NCI-H1417 treated with DMSO at 0.1 percent for 48 hours (cell line): ENCODE measurements around the gene MEX3C.

Experiments used
- DNase-seq: peaks from one replicate; lab custom pipeline; 2025; lab: John Stamatoyannopoulos, UW

Gene MEX3C

DNA sequence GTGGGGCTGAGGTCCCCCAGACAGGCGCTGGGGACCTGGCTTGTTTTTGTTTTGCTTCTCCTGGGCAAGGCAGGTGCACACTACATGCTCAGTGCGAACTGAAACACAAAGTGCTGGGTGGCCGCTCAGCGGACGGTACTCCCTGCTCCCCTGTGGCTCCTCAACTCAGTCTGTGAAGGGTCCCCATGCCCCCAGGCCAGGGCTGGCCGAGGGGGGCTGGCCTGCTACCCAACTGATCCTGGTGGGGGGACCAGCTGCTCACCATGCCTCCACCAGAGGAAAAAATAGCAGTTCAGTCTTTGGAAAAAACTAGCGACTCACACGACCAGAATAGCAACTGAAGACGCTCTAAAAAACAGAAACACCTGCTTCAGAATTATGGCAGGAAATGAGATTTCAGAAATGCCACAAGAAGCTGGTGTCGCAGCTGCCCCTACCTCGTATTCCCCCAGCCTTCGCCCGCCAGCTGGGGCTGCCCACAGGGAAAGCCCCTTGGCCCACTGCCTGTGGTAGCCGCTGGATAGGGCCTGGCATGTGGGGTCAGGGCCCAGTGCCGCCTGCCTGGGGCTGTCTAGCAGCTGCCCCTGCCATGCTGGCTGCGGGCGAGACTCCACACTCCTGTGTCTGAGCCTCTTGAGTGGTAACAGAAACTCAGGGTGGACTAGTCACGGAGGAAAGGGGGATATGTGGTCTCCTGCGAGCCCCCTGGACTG lies 43.7 kb downstream of the MEX3C start:
- DNase-seq = no peak

DNA sequence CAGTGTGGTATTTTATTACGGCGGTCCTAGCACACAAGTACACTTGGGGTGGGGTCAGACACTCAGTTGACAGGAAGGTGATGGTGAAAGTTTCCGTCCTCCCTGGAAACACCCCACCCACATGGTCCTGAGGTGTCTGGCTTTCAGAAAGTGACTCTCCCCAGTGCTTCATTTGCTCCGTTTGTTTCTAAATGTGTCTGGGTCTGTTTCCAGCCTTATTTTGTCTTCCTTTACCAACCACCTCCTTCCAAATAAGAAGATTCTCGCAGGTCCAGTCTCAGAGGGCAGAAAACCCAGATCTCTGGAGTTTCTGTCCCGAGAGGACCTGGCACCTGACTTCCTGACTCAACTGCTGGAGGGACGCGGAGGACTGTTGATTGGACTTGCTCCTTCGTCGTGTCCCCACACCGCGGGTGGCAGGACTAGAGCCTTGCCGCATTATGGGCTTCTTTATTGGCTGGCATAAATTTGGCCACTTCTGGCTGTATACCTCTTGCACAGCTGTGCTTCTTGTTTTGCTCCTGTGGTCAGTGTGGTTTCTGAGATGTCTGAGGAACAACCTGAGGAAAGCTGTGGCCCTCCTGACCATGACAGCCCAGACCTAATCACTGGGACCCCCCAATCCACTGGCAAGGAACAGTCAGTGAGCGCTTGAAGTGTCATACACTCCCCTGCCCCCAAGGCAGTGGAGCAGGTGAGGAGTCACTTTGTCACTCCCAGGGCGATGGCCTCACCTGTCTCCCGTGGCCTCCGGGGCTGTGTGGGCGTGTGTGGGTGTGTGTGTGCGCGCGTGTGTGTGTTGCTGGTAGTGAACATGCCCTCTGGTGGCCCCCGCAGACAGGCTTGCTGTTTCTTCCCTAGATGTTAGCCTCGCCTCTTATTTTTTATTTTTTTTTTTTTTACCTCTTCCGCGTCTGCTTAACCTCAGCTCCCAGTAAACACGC lies 45.6 kb downstream of the MEX3C start:
- DNase-seq = no peak

DNA sequence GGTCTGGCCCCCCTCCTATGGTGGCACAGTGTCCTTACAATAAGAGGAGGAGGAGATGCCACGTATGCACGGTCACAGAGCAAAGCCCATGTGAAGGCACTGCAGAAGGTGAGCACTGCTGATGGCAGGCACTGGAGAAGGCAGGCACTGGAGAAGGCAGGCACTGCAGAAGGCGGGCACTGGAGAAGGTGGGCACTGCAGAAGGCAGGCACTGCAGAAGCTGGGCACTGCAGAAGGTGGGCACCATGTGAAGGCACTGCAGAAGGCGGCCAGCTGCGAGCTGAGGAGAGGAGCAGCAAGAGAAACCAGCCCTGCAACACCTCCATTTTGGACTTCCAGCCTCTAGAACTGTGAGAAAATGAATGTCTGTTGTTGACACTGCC lies 46.3 kb downstream of the MEX3C start:
- no peak for DNase-seq

DNA sequence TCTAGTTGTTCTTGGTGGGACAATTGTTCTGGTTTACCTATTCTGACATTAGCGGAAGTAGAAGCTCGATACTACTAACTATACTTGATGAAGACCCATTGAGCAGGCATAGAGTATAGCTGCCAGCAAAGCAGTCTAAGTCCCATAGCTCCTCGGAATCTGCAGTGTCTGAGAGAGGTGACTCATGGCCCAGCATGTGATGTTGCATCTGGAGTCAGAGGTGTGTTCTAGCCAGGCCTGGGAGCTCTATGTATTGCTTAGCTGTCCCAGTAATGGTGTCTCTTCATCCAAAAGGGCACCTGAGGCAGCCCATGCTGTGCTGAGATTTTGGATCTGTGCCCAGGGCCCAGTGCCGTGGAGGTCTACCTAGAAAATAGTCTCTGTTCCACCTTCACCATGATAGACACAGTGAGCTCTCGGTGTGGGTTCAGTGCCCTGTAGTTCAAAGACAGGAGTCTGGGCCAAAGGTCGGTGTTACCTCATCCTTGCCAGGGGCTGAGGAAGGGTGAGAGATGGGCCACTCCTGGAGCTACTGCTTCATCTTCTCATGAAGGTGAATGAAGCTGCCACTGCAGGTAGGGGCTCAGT lies 47.3 kb downstream of the MEX3C start:
- no peak for DNase-seq

DNA sequence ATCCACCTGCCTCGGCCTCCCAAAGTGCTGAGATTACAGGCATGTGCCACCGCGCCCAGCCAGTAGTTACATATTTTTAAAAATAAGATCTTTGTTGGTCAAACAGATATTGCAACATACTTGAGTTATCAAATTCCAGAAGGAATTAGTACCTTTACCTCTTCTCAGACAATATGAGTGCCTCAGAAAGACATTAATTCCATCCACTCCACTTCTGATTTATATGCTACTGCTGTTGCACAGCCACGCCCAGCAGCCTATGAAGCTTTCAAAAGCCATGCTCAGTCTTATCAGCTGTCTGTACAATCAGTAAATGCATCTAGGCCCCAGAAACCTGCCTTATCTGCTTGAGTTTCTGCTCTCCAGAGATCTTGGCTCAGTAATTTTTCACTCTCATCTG lies 47.8 kb downstream of the MEX3C start:
- DNase-seq = no peak

DNA sequence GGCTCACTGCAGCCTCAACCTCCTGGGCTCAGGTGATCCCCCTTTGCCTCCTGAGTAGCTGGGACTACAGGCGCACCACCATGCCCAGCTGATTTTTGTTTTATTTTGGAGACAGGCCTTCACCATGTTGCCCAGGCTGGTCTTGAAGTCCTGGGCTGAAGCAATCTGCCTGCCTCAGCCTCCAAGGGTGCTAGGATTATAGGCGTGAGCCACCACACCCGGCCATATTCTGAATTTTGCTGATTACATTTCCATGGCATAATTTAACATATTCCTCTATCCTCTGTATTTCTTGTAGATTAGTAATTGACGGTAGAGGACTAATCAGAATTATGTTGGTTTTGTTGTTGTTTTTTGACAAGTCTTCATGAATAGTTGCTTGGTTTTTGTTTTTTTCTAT lies 50.6 kb downstream of the MEX3C start:
- DNase-seq = no peak

DNA sequence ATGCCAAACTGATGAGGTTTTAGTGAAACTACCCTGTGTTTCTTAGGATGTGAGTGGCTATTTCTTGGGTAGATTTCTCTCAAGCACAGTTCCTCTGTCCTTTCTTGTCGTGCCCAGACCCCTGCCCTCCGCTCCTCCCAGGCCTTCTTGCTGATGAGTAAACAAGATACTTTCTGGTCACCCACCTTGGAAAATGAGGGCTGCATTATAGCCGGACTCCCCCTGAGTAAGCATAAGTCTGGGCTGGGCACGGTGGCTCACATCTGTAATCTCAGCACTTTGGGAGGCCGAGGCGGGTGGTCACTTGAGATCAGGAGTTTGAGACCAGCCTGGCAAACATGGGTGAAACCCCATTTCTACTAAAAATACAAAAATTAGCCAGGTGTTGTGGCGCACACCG lies 58.5 kb downstream of the MEX3C start:
- no peak for DNase-seq

DNA sequence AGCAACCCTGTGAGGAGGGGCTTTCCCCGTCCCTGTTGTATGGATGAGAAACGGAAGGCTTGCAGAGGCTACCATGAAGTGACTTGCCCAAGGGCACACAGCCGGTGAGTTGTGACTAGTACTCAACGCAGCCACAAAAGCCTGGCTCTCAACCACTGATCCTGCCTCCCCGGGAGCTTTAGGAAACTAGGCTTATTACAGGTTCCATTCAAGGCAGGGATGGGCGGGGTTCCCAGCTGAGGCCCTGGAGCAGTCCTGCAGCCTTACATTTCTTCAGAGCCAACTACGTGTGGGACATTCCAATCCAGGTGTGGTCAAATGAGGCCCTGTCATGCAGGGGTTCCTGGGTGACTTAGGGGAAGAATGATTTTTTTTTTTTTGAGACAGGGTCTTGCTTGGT lies 59.6 kb downstream of the MEX3C start:
- DNase-seq = no peak

DNA sequence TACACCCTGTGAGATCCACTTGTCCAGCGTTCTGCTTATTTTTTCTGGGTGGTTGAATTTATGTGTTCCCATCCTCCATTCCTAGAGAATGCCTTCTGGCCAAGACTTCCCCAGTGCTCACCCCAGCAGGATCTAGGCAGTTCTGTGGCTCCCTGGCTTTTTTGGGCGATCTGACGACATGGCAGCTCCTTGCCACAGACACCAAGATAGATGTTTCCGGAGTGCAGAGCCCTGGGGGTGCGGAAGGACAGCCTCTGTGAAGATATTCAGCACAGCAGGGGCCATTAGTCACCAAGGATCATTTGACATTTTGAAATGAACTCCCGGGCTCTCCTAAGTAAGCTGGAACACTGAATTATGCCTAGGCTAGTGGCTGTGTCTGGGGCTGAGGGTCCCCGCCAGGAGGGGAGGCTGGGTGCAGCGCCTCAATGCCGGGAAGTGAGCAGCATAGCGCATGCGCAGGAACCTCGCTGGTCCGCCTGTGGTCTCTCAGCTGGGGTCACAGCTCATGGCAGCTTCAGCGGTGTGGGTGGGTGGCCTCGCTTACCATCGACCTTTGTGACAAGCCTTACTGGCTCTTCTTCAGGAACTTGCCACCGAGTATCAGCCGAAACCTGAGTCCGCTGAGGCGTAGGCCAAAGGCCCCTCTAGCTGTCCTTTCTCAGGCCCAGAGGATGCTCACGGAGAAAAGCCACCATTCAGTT lies 60.3 kb downstream of the MEX3C start:
- DNase-seq = no peak

DNA sequence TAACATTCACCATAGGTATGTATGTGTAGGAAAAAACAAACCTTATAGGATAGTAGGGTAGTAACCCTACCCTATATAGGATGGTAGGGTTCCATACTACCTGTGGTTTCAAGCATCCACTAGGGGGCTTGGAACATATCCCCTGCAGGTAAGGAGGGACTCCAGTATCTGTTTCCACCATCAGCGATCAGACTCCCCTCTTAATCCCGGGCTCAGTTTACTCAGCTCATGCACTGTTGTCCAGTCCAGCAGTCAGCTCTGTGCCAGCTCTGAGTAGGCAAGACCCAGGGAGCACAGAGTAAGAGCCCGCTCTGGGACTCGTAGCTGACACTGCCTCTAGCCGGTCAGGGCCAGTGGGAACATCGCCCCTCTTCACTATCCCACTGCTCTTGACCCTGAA lies 61.7 kb downstream of the MEX3C start:
- DNase-seq = no peak

DNA sequence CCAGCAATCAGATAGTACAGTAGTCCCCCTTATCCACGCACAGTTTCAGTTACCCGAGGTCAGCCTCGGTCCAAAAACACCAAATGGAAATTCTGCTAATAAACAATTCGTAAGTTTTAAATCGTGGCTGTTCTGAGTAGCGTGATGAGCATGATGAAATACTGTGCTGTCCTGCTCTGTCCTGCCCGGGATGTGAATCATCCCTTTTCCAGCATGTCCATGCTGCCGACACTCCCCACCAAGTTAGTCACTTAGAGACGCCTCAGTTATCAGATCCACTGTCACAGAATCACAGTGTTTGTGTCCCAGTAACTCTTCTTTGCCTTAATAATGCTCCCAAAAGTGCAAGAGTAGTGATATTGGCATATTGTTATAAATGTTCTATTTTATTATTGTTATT lies 62.1 kb downstream of the MEX3C start:
- no peak for DNase-seq

DNA sequence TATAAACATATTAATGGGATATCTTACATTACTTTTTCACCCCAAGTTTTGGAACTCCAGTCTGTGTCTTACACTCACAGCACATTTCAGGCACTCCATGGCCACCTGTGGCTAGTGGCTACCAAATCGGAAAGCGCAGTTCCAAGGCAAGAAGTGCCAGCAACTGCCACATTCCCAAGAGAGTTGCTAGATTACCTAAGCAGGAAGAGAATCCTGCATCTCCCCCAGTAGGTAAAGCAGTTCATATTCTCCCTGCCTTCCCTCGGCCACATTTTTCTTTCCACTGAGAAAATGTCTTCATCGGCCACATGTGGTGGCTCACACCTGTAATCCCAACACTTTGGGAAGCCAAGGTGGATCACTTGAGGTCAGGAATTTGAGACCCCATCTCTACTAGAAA lies 62.8 kb downstream of the MEX3C start:
- no peak for DNase-seq

DNA sequence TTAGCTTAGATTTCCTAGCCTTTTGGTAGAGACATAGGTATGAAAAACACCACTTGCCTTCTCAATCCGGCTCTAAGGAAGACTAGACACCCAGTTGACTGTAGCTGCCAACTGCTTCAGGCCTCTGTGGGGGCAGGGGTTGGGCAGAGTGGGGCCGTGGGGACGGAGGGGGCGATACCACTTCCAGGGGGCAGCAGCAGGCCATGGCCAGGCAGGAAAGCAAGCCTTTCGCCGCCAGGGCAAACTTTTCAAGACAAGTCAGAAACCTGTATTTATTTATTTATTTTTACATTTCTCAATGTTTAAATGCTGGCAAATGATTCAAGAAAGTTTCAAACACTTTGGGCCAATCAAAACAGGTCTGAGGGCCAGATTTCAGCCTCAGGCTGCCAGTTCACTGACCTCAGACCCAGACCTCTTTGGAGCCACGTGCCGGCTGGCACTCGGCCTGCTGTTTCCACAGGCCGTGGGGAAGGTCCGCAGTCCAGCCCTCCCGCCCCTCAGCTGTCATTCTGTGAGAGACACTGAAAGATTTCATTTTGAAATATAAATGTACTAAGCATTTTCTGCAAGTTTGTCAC lies 63.8 kb downstream of the MEX3C start:
- DNase-seq = no peak

DNA sequence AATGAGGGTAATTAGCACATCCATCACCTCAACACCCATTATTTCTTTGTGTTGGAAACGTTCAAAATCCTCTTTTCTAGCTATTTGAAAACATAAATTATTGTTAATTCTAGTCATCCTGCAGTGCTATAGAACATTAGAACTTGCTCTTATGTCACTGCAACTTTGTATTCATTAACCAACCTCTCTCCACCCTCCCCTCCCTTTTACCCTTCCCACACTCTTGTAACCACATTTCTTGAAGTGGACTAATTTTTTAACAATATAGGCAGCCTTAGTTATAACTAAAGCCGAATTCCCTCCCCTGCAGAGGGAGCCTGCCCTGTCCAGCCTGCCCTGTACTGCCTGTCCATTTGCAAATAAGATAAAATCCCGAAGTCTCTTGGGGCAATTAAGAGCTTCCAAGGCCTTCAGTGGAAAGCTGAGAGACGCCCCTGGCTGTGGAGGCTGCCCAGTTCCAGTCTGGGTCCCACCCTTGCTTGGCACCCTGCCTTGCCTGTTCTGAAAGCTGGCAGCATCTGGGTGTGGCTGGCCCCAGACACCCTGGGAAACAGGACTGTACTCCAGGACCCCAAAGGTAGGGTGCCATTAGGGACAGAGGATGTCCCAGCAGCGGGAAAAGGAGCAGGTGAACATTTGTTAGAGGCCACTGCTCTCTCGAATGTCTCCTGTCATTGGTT lies 65.1 kb downstream of the MEX3C start:
- DNase-seq = no peak

DNA sequence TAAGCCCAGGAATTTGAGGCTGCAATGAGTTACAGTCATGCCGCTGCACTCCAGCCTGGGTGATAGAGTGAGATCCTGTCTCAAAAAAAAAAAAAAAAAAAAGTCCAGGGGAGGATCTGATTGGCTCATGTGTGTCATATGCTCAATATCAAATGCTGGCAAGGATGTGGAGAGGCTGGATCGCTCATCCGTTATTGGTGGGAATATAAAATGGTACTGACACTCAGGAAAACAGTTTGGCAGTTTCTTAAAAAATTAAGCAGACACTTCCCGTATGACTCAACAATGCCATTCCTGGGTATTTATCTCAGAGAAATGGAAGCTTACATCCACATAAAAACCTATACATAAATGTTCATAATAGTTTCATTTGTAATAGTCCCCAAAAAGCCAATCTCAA lies 68.9 kb downstream of the MEX3C start:
- DNase-seq = no peak

DNA sequence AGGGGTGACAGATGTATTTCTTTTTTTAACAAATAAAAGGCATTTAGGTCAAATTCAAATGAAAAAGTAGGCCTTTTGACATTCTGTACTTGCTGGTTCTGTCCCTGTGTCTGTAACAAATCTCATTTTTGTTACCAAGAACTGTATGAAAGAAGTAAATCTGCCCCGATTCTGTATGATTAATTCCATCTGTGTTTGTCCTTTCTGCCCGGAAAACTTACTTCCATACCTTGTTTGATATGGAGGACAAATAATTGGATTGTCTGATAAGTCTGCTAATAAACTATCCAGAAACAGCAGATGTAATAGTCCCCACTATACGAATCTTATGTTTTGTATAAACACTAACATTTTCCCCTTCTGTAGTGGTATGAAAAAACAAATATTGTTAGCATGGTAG lies 69.8 kb downstream of the MEX3C start:
- no peak for DNase-seq

DNA sequence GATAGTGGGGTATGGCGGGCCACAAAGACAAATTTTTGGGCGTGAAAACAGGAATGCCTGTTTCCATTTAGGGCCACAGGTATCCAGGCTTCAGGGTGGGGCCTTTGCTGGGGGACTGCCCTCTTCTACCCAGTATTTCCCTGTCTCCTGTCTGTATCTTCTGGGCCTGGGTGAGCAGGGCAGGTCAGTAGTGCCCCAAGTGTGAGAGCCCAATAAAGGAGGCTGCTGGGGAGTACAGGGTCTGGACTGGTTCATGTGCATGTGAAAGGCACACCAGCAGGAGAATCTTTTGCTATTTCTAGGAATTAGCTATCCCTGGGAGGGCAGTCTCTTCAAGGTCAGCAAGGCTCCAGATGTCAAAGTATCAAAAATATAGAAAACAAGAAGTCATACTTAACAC lies 71.5 kb downstream of the MEX3C start:
- no peak for DNase-seq
